Activated T-cell treated with anti-CD3 and anti-CD28 coated beads, Interleukin-2, amount 50 U/mL, for 72 hours (primary cell): ENCODE measurements around the gene PRICKLE2. TPM values are rescaled to one million over a fixed set of nuclear protein-coding genes. Genes with fewer than 3 reads are reported as not detected.

ENCODE experiments used
- ATAC-seq, 2 donors: fragments of 150-1000 bp; cut with Tn5 transposase; replicated peaks in 1 of 2; 2 replicates each; pipeline ENCODE4 v1.10.0; 2021; ENCODE audit warnings: moderate library complexity in 2 of 2, mild to moderate bottlenecking in 1 of 2
- DNase-seq, 2 donors: peaks; one replicate each; pipeline ENCODE4 v3.0.0; 2021 to 2022; ENCODE audit warnings: mixed read lengths in 1 of 2
- H3K27ac Mint-ChIP-seq: one replicate; pipeline ENCODE4 v1.8.0; 2022; ENCODE audit warnings: mild to moderate bottlenecking, moderate library complexity, mixed read lengths
- H3K27me3 Mint-ChIP-seq: one replicate; pipeline ENCODE4 v1.8.0; 2022; ENCODE audit warnings: low read depth, mixed read lengths
- H3K36me3 Mint-ChIP-seq, 2 donors: one replicate each; pipeline ENCODE4 v1.8.0; 2022; ENCODE audit warnings: mixed read lengths in 2 of 2, mild to moderate bottlenecking in 1 of 2; ENCODE audit not compliant: insufficient read depth in 2 of 2
- H3K4me1 Mint-ChIP-seq: one replicate; pipeline ENCODE4 v1.8.0; 2022; ENCODE audit warnings: low read depth, mixed read lengths
- H3K4me3 Mint-ChIP-seq, 2 donors: one replicate each; pipeline ENCODE4 v1.8.0; 2022; ENCODE audit warnings: mild to moderate bottlenecking in 2 of 2, mixed read lengths in 2 of 2, moderate library complexity in 2 of 2
- H3K9me3 Mint-ChIP-seq, 2 donors: one replicate each; pipeline ENCODE4 v1.8.0; 2022; ENCODE audit warnings: mixed read lengths in 2 of 2
- total RNA-seq, 2 donors: library from RNA; stranded (reverse); gene quantifications; one replicate each; pipeline ENCODE4 v1.2.3, GENCODE V29; 2022

Gene PRICKLE2
- total RNA-seq, 2 donors from 2014 or later: 0.09 to 0.17 TPM

DNA sequence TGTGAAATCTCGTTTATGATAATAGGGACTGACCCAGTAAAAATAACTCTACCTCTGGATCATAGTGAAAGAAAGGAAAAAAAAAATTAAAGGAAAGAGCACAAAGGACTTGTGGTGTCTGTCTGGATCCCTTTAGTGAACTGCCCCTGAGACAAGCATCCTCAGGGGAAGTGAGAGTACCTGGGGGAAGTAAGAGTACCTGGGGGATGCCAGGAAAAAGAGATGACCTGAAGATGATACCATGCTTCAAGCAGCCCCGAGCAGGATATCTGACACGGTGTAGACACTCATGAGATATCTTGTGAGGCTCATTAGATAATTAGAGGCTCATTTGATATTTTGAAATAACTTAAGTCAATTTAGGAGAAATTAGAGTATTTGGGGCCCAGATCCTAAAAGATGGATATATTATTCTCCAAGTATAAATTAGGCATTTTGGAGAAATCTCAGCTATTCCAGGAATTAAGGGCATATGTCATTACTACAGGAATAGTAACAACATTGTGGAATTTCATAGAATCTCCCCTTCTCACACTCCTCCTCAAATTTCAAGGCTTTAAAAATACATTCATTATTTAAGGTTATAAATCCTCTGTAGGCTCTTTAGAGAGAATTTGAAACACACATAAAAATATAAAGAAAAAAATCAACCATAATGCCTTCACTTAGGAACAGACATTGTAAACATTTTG, 165.6 kb downstream of the PRICKLE2 start:
- H3K9me3 Mint-ChIP-seq: no peaks in the 10 kb centered on the region
- peaks cover 0 to 2% of the 10 kb centered on the region in 2 donors for H3K36me3 Mint-ChIP-seq
- no peaks in the 10 kb centered on the region for H3K4me1 Mint-ChIP-seq
- no peak for ATAC-seq
- no peak overlapping the region for H3K4me3 Mint-ChIP-seq
- DNase-seq: no peak
- no peak overlapping the region for H3K27ac Mint-ChIP-seq
- H3K27me3 Mint-ChIP-seq: peaks cover 71% of the 10 kb centered on the region

DNA sequence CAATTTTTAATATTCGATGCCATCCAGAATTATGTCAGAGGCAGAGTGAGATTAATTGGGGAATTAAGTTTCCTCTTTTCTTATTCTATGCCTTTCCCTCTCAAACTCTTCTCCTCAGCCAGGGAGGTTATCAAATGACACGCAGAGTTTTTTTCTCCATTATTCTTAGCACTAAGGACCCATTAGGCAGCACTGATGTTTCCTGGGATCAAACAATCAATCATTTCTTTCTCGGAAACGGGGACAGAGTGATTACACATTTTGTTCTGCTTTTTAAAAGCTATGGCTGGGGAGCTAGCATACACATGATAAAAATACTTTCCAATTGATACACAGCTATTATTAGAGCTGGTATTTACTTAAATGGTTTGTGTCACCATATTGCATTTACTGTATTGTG, 166.7 kb downstream of the PRICKLE2 start:
- H3K9me3 Mint-ChIP-seq: no peaks in the 10 kb centered on the region
- peaks cover 0 to 2% of the 10 kb centered on the region in 2 donors for H3K36me3 Mint-ChIP-seq
- no peak for DNase-seq
- H3K27me3 Mint-ChIP-seq: peaks cover 65% of the 10 kb centered on the region
- ATAC-seq: no peak
- H3K4me3 Mint-ChIP-seq: no peak overlapping the region
- no peaks in the 10 kb centered on the region for H3K4me1 Mint-ChIP-seq
- no peak overlapping the region for H3K27ac Mint-ChIP-seq

DNA sequence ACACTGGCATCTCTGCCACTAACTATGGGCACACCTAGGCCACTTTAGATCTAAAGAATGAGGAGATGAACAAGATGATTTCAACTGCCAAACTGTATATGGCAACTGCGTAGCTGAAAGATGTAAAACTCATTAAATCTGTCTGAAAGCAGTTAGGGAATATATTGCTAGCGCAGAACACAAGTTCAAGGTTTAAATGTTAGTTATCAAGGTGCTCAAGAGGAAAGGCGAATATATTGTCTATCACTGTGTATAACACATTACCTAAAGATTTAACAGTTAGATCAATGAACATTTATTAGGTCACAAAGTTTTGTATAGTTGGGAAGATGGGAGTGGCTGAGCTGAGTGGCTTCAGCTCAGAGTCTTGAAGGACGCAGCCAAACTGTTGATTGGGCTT, 168.0 kb downstream of the PRICKLE2 start:
- ATAC-seq (no peak), DNase-seq (no peak)
- peaks cover 0 to 2% of the 10 kb centered on the region in 2 donors for H3K36me3 Mint-ChIP-seq
- no peaks in the 10 kb centered on the region for H3K4me1 Mint-ChIP-seq
- peaks cover 59% of the 10 kb centered on the region for H3K27me3 Mint-ChIP-seq
- no peak overlapping the region for H3K4me3 Mint-ChIP-seq
- no peak overlapping the region for H3K27ac Mint-ChIP-seq
- H3K9me3 Mint-ChIP-seq: no peaks in the 10 kb centered on the region

DNA sequence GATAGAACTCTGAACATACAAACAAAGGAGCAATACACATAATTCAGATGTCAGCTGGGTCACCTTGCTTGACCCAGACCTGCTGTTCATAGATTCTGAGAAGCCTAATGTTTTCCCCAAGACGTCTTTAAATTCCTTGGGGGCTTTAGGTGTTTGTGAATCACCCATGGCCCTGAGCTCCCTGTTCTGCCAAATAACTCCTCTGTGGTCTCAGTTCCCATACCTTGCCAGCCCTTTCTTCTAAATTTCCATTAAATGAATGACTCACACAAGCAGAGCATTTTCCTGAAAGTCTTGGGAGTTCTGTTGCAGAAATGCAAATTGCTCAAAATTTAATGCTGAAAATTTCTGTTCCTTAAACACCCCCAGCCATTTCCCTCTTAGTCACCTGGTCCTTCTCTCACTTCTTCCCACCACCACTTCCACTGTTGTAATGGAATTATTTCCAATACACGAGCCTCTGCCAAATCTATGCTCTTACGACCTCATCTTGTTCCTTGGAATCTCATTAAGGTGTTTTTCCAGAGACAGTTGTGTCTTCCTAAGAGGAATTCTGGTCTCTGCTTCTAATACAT, 168.6 kb downstream of the PRICKLE2 start:
- ATAC-seq: no peak

DNA sequence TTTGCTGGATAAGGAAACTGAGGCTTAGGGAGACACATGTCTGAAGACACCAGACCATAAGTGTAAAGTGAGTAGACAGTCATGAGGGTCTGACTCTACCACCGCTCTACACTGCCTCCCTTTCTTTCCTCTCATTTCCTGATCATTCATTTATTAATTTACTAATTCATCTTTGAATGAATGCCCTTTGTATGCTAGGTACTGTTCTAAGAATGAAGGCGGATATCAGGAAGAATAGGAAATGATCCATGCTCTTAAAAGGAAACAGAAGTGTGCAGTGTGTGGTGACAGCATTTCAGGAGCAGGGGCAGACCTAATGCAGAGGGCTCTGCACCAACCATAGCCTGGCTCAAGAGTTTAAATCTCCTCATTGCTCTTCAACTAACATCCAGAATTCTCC, 170.2 kb downstream of the PRICKLE2 start:
- DNase-seq (no peak), ATAC-seq (no peak)
- Mint-ChIP-seq H3K27me3 (peaks cover 47% of the 10 kb centered on the region), H3K36me3 (peaks cover 0 to 2% of the 10 kb centered on the region in 2 donors), H3K9me3 (no peaks in the 10 kb centered on the region), H3K4me1 (no peaks in the 10 kb centered on the region), H3K4me3 (no peak overlapping the region), H3K27ac (no peak overlapping the region)

More for the DNA sequence above, 168.6 kb downstream of the PRICKLE2 start:
- Mint-ChIP-seq H3K4me1 (no peaks in the 10 kb centered on the region), H3K9me3 (no peaks in the 10 kb centered on the region), H3K27me3 (peaks cover 55% of the 10 kb centered on the region), H3K36me3 (peaks cover 0 to 2% of the 10 kb centered on the region in 2 donors), H3K4me3 (no peak overlapping the region), H3K27ac (no peak overlapping the region)
- no peak for DNase-seq

DNA sequence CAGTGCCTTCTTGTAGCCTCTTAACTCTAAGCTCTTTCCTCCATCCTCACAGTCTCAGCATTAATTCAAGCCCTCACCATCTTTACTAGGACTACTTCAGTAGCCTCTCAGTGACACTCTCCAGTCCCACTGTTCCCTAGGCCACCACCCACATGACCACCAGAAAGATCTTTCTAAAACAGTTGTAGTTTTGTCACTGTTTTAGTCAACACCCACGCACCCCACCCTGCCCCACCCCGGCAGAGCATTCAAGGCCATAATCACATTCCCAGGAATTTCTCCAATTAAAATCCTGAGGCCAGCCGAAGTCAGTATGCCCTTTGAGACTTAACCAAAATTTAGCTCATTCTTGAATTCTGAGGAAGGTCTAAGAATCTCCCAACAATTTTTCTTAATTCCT, 170.8 kb downstream of the PRICKLE2 start:
- no peak for ATAC-seq

DNA sequence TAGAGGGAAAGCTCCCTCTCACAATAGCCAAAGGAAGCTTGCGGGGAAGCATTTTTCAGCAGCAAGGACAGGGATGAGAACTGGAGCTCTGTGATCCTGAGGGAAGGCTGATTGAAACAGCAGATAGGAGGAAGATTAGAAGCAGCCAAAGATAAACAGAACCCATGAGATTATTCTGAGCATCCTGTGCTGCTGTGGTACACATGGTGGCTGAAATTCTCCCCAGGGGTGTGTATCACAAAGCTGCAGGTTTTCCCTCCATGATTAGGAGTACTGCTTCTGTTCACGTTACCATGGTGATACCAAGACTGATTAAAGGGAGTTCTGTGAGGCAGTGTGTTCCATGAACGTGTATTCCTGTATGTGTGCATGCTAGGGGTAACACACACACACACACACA, 171.7 kb downstream of the PRICKLE2 start:
- H3K27ac Mint-ChIP-seq: no peak overlapping the region
- H3K4me1 Mint-ChIP-seq: peaks cover 11% of the 10 kb centered on the region
- H3K36me3 Mint-ChIP-seq: peaks cover 0 to 2% of the 10 kb centered on the region in 2 donors
- ATAC-seq (no peak), DNase-seq (no peak)
- H3K9me3 Mint-ChIP-seq: no peaks in the 10 kb centered on the region
- H3K4me3 Mint-ChIP-seq: no peak overlapping the region
- H3K27me3 Mint-ChIP-seq: peaks cover 44% of the 10 kb centered on the region

More for the DNA sequence above, 170.8 kb downstream of the PRICKLE2 start:
- no peak overlapping the region for H3K4me3 Mint-ChIP-seq
- peaks cover 2% of the 10 kb centered on the region for H3K4me1 Mint-ChIP-seq
- peaks cover 50% of the 10 kb centered on the region for H3K27me3 Mint-ChIP-seq
- DNase-seq: no peak
- no peaks in the 10 kb centered on the region for H3K9me3 Mint-ChIP-seq
- peaks cover 0 to 2% of the 10 kb centered on the region in 2 donors for H3K36me3 Mint-ChIP-seq
- no peak overlapping the region for H3K27ac Mint-ChIP-seq

DNA sequence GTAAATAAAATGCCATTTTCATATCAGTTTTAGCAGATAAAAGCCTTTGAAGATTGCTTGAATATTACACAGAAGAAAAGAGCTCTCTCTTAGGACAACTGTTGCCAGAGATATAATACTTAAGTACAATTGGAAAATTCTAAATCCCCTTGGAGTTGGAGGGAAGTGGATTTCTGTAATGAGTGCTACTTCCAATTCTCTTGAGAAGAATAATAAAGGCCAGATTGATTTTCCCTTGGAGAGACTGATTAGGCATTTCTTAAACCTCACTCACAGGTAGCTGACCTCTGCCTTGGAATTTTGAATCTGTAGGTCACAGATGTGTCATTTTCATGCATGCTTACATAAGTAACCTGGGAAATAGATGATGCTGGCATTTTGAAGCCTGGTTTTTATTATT, 172.1 kb downstream of the PRICKLE2 start:
- peaks cover 0 to 2% of the 10 kb centered on the region in 2 donors for H3K36me3 Mint-ChIP-seq
- peaks cover 39% of the 10 kb centered on the region for H3K27me3 Mint-ChIP-seq
- ATAC-seq (no peak), DNase-seq (no peak)
- no peak overlapping the region for H3K27ac Mint-ChIP-seq
- no peaks in the 10 kb centered on the region for H3K9me3 Mint-ChIP-seq
- peaks cover 12% of the 10 kb centered on the region for H3K4me1 Mint-ChIP-seq
- H3K4me3 Mint-ChIP-seq: no peak overlapping the region

DNA sequence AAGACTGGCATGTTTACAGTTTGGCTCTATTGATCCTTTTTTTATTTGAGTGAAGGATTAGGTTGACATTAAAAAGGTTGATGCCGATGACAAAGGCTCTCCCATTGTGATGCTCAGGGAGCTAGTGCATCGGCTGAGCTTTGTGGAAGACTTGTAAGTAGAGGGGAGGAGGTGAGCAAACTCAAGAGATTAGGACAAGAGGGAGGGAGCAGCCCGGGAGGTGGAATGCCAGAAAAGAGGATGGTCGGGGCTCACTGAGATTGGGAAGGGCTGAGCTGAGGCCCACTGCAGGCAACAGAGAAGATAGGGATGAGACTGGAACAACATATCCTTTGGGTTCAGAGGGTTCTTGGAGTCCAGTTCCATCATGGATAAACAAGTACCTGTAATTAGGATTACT, 175.4 kb downstream of the PRICKLE2 start:
- H3K4me1 Mint-ChIP-seq: peaks cover 12% of the 10 kb centered on the region

DNA sequence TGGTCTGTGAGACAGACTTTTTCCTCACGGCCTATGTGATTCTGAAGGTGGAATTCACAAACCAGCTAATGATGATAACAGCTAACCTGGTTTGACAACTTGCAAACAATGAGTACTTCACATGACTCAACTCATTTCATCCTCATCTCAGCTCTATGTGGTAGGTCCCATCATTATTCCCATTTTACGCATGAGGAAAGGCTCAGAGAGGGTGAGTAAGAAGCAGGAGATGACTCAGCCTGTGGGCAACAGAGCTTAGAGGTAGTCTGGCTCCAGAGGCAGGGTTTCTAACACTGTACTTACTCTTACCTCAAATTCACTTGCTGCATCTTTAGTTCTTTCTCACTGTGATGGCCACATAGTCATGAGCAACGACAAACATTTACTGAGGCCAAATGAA, 176.1 kb downstream of the PRICKLE2 start:
- H3K27me3 Mint-ChIP-seq: peaks cover 37% of the 10 kb centered on the region
- H3K36me3 Mint-ChIP-seq: no peaks in the 10 kb centered on the region
- peak overlapping the region; percentile 3 to 6 for H3K4me3 Mint-ChIP-seq
- no peaks in the 10 kb centered on the region for H3K9me3 Mint-ChIP-seq
- peak; percentile 27 to 33 for DNase-seq
- H3K27ac Mint-ChIP-seq: peak overlapping the region; percentile 9
- ATAC-seq: peak; percentile 91 to 92
- peaks cover 12% of the 10 kb centered on the region for H3K4me1 Mint-ChIP-seq

More for the DNA sequence above, 175.4 kb downstream of the PRICKLE2 start:
- ATAC-seq (no peak), DNase-seq (no peak)
- H3K9me3 Mint-ChIP-seq: no peaks in the 10 kb centered on the region
- no peak overlapping the region for H3K27ac Mint-ChIP-seq
- no peak overlapping the region for H3K4me3 Mint-ChIP-seq
- no peaks in the 10 kb centered on the region for H3K36me3 Mint-ChIP-seq
- peaks cover 32% of the 10 kb centered on the region for H3K27me3 Mint-ChIP-seq

DNA sequence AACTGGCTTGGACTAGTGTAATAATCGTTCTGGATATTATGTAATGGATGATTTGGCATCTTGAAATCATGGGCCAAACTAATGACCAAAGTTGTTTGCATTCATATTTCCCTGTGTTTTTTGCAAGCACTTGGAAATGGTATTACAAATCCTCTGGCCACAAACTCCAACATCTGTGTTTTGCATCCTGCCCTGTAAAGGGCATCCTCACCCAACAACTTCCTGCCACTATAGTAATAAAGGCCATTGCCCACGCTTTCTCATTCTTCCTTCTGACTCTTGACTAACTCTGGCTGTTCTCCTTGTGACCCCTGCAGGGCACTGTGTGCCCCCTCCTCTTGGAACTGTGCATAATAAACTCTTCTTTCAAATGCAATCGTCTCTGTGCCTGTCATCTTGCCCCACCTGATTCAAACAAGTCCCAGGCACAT, 176.6 kb downstream of the PRICKLE2 start:
- Mint-ChIP-seq H3K9me3 (no peaks in the 10 kb centered on the region), H3K36me3 (no peaks in the 10 kb centered on the region), H3K4me1 (peaks cover 12% of the 10 kb centered on the region), H3K27me3 (peaks cover 41% of the 10 kb centered on the region), H3K4me3 (peak overlapping the region; percentile 3 to 6), H3K27ac (peak overlapping the region; percentile 9)
- ATAC-seq (peak; percentile 64 to 75), DNase-seq (peak; percentile 6 to 16)

DNA sequence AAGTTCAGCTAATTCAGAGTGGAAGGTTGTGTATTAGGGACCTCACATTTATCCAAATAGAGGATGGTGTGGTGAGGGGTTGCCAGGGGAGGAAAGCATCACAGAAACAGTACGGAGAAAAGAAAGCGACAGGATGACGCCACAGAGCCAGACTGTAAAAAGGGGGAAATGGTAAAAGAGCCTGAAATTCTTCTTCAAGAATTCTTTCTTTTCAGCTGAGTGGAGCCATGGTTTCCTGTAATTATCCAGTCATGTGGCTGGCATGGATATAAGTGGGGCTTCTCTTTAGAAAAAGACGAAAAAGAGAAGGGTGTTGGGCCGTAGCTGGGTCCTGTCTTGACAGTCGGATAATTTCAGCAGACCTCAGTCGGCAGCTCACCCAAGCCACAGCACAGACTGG, 177.5 kb downstream of the PRICKLE2 start:
- no peak overlapping the region for H3K27ac Mint-ChIP-seq
- no peak for DNase-seq

DNA sequence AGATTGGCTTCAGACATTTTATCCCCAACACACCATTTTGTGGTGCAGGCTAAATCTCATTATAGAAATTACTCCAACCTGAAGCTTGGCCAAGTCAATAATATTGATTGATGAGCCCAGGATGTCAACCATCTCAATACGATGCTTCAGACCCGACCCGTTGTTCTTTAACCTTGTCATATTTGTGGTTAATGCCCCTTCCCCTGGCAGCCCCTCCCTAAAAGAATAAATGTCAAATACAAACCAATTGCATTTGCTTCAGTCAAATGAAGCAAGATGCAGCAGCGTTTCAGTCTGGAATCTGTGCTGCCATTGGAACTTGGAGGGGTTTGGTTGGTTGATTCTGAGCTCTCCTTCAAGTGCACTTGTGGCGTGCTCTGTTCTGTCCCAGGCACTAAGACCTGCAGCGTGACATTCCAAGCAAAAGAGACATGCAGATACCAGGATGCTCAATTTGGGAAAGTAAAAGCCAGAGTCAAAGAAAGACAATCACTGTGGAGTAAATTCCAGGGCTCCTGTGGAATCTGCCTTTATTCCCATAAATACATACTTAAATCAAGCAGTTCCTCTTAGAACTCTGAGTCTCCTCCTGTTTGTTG, 178.2 kb downstream of the PRICKLE2 start:
- Mint-ChIP-seq H3K4me3 (no peak overlapping the region), H3K9me3 (no peaks in the 10 kb centered on the region), H3K36me3 (no peaks in the 10 kb centered on the region), H3K27ac (no peak overlapping the region), H3K4me1 (peaks cover 12% of the 10 kb centered on the region), H3K27me3 (peaks cover 43% of the 10 kb centered on the region)
- DNase-seq (no peak), ATAC-seq (no peak)

More for the DNA sequence above, 177.5 kb downstream of the PRICKLE2 start:
- H3K4me3 Mint-ChIP-seq: no peak overlapping the region
- H3K4me1 Mint-ChIP-seq: peaks cover 12% of the 10 kb centered on the region
- H3K27me3 Mint-ChIP-seq: peaks cover 41% of the 10 kb centered on the region
- no peaks in the 10 kb centered on the region for H3K36me3 Mint-ChIP-seq
- no peak for ATAC-seq
- H3K9me3 Mint-ChIP-seq: no peaks in the 10 kb centered on the region
